Stomach (tissue), 4 donors: ENCODE data around the gene TBCEL.

Experiments used
- CTCF ChIP-seq, 7 experiments: fragments of 450-650 bp in 4 of 7; fragments of 200-600 bp in 3 of 7; sonication (generic) in 3 of 7; IDR thresholded peaks; one replicate each; pipeline ENCODE4 v1.5.1; 2016 to 2019; ENCODE audit warnings: antibody characterized with exemption in 7 of 7, control low read depth in 2 of 7, mild to moderate bottlenecking in 1 of 7
- EP300 ChIP-seq: sonication (generic); formaldehyde crosslinking; IDR thresholded peaks from one replicate; pipeline ENCODE4 v1.6.1; 2017; ENCODE audit warnings: antibody characterized with exemption

- TF ChIP-seq CTCF (IDR thresholded peaks at IDR 0.05) (no peak), EP300 (no peak)
These were observed 82.9 kb downstream of the TBCEL start for GRCh38 chr11:121106812-121107211.
